IPS-20b (cell line): ENCODE results near the gene EYS.

Source experiments
- H3K27ac ChIP-seq: one replicate; pipeline ENCODE4 v1.5.1; 2013; ENCODE audit warnings: low read length
- H3K27me3 ChIP-seq: 2 replicates; pipeline ENCODE4 v1.6.1; 2013; ENCODE audit warnings: mild to moderate bottlenecking, low read length, inconsistent platforms; ENCODE audit not compliant: insufficient read depth
- H3K36me3 ChIP-seq: 2 replicates; pipeline ENCODE4 v1.6.1; 2013; ENCODE audit warnings: low read depth, mild to moderate bottlenecking, inconsistent platforms, low read length, moderate library complexity; ENCODE audit not compliant: insufficient read depth
- H3K4me1 ChIP-seq: 2 replicates; pipeline ENCODE4 v1.6.1; 2013; ENCODE audit warnings: mild to moderate bottlenecking, control low read depth, inconsistent platforms, low read length, moderate library complexity; ENCODE audit not compliant: insufficient read depth
- H3K4me3 ChIP-seq: 2 replicates; pipeline ENCODE4 v1.5.1; 2013; ENCODE audit warnings: mild to moderate bottlenecking, low read length, inconsistent platforms
- H3K9ac ChIP-seq: 2 replicates; pipeline ENCODE4 v1.6.1; 2013; ENCODE audit warnings: low read depth, mild to moderate bottlenecking, inconsistent platforms, low read length, moderate library complexity
- H3K9me3 ChIP-seq: 2 replicates; pipeline ENCODE4 v1.6.1; 2013; ENCODE audit warnings: mild to moderate bottlenecking, low read depth, low read length, inconsistent platforms; ENCODE audit not compliant: insufficient read depth

Gene EYS

GRCh38 chr6:64672131-64672530 lies 1034.9 kb downstream of the EYS start:
- no peaks in the 10 kb centered on the region for H3K9me3 ChIP-seq
- H3K36me3 ChIP-seq: no peaks in the 10 kb centered on the region
- H3K27ac ChIP-seq: no peak overlapping the region
- H3K4me1 ChIP-seq: no peaks in the 10 kb centered on the region
- no peak overlapping the region for H3K4me3 ChIP-seq
- no peak overlapping the region for H3K9ac ChIP-seq
- peaks cover 51% of the 10 kb centered on the region for H3K27me3 ChIP-seq

DNA sequence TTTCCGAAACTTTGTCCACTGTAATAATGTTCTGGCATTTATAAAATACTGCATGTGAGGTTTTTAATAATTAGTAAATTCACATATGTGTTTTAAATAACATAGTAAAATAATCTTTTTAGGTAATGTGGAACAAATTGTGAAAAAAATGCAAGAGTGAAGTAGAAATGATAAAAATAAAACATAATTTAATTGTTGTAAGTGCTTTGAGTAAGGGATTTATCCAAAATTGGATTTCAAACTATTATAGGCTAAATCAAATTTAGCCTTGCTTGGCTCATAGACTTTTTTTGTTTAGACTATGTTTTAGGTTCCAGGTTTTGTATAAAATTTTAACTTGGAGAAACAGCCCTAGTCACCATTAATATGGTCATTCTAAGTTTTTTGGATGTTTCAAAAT lies 1041.9 kb downstream of the EYS start:
- no peak overlapping the region for H3K4me3 ChIP-seq
- no peak overlapping the region for H3K27ac ChIP-seq
- H3K27me3 ChIP-seq: peaks cover 15% of the 10 kb centered on the region
- H3K4me1 ChIP-seq: no peaks in the 10 kb centered on the region
- no peaks in the 10 kb centered on the region for H3K9me3 ChIP-seq
- no peak overlapping the region for H3K9ac ChIP-seq
- H3K36me3 ChIP-seq: no peaks in the 10 kb centered on the region

GRCh38 chr6:64664480-64664879 lies 1042.5 kb downstream of the EYS start:
- H3K4me3 ChIP-seq: no peak overlapping the region
- no peaks in the 10 kb centered on the region for H3K36me3 ChIP-seq
- H3K9ac ChIP-seq: no peak overlapping the region
- no peaks in the 10 kb centered on the region for H3K9me3 ChIP-seq
- H3K27me3 ChIP-seq: peaks cover 9% of the 10 kb centered on the region
- H3K4me1 ChIP-seq: no peaks in the 10 kb centered on the region
- H3K27ac ChIP-seq: no peak overlapping the region

- Histone ChIP-seq H3K27ac (no peak overlapping the region), H3K9me3 (no peaks in the 10 kb centered on the region; the same call in 1 of the 2 replicates), H3K27me3 (no peaks in the 10 kb centered on the region), H3K4me3 (no peak overlapping the region), H3K36me3 (no peaks in the 10 kb centered on the region), H3K4me1 (no peaks in the 10 kb centered on the region), H3K9ac (no peak overlapping the region)
These were observed 1063.0 kb downstream of the EYS start for GRCh38 chr6:64644024-64644423.

DNA sequence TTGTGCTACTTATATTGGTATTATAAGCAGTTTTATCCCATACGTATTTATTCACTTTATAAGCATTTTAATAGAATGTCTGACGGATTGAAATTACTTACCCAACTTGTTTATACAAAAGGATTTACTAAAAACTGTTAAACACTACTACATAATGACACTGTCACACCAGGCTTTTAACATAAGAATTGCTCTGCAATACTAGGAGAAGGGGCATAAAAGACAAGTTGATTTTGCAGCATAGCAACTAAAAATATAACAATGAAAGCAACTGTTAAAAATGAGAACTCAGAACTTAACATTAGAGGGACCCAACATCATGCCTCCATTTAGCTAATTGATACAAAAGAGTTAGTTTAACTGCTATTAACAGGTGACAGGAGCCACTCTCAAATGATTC lies 1076.1 kb downstream of the EYS start:
- H3K9me3 ChIP-seq: no peaks in the 10 kb centered on the region
- peaks cover 6% of the 10 kb centered on the region for H3K4me1 ChIP-seq
- no peaks in the 10 kb centered on the region for H3K36me3 ChIP-seq
- H3K4me3 ChIP-seq: no peak overlapping the region
- H3K9ac ChIP-seq: no peak overlapping the region
- no peak overlapping the region for H3K27ac ChIP-seq
- no peaks in the 10 kb centered on the region for H3K27me3 ChIP-seq

DNA sequence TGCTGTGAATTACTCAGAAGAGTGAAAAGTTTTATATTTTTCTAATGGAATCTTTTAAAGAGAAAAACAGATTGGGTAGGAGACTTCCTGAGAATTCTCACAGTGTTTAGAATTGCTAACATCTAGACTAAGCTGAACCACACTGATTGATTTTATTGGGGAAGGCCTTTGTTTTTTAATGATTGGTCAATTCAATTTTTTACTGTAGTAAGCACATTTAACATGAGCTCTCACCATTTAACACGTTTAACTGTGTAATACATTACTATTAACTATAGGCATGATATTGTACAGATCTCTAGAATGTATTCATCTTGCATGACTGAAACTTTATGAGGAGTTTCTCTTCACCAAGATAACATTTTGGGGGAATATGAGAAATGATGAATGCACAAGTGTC lies 1084.1 kb downstream of the EYS start:
- no peak overlapping the region for H3K9ac ChIP-seq
- no peaks in the 10 kb centered on the region for H3K36me3 ChIP-seq
- peaks cover 3% of the 10 kb centered on the region; the same call in 1 of the 2 replicates for H3K4me1 ChIP-seq
- no peaks in the 10 kb centered on the region for H3K9me3 ChIP-seq
- no peak overlapping the region for H3K27ac ChIP-seq
- no peaks in the 10 kb centered on the region for H3K27me3 ChIP-seq
- H3K4me3 ChIP-seq: no peak overlapping the region

- Histone ChIP-seq H3K4me3 (no peak overlapping the region), H3K27ac (no peak overlapping the region), H3K27me3 (no peaks in the 10 kb centered on the region), H3K4me1 (peaks cover 4% of the 10 kb centered on the region; the same call in 1 of the 2 replicates), H3K36me3 (no peaks in the 10 kb centered on the region), H3K9ac (no peak overlapping the region), H3K9me3 (no peaks in the 10 kb centered on the region)
These were observed 1104.0 kb downstream of the EYS start for GRCh38 chr6:64602993-64603392.

- H3K4me3 ChIP-seq: no peak overlapping the region
- no peak overlapping the region for H3K27ac ChIP-seq
- H3K4me1 ChIP-seq: no peaks in the 10 kb centered on the region
- H3K9me3 ChIP-seq: no peaks in the 10 kb centered on the region
- no peak overlapping the region for H3K9ac ChIP-seq
- H3K36me3 ChIP-seq: no peaks in the 10 kb centered on the region
- H3K27me3 ChIP-seq: no peaks in the 10 kb centered on the region
These were observed 1115.4 kb downstream of the EYS start for GRCh38 chr6:64591676-64592036.

DNA sequence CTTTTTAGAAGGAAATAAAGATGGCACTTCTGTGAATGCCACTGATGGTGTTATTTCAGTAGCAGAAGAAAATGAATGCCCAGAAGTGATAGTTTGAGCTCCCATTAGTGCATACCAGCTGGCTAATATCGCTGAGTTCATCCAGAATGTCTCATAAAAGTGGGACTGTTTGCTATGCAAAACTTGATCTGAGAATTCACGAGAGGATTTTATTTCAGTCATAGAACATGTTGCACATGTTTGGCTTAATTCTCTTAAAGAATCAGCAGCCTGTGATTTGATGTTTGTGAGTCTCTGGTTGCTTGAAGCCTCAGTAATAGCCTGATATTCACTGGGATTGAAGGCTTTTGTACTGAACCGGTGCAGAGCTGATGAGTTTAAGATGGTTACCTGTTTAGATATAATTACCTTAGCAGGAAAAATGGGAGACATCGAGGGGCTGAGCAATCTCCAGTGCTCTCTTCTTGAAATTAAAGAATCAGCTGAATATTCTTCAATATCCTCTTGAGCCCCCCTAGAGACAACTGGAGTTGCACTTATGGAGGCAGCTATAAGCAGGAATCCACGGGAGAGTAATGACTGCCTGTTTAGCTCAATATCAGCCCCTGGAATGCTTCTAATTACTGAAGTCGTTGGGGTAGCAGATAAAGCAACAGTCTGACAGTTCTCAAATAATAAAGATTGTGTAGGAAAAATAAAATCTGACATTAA lies 1115.9 kb downstream of the EYS start:
- Histone ChIP-seq H3K27ac (no peak overlapping the region), H3K4me1 (no peaks in the 10 kb centered on the region), H3K4me3 (no peak overlapping the region), H3K27me3 (no peaks in the 10 kb centered on the region), H3K36me3 (no peaks in the 10 kb centered on the region), H3K9ac (no peak overlapping the region), H3K9me3 (no peaks in the 10 kb centered on the region)

DNA sequence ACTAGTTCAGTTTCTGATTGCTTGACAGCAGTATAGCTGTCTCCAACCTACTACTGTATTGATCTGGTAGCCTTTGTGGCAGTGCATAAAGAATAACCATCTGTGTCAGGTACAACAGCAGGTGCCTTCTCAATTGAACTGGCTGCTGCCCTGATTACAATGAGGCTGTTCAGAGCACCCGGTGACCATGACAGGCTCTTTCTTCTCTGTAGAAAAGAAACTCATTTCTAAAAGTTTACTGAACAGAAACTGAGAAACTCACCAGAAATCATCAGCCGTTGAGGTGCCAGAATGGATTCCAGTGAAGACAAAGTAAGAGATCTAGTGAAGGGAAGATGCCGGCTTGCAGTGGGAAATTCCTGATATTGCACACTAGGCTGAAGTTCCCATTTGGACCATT lies 1117.1 kb downstream of the EYS start:
- Histone ChIP-seq H3K27me3 (no peaks in the 10 kb centered on the region), H3K9ac (no peak overlapping the region), H3K9me3 (no peaks in the 10 kb centered on the region), H3K4me3 (no peak overlapping the region), H3K4me1 (no peaks in the 10 kb centered on the region), H3K36me3 (no peaks in the 10 kb centered on the region), H3K27ac (no peak overlapping the region)

GRCh38 chr6:64580346-64580745 lies 1126.7 kb downstream of the EYS start:
- Histone ChIP-seq H3K27me3 (no peaks in the 10 kb centered on the region), H3K9ac (no peak overlapping the region), H3K9me3 (no peaks in the 10 kb centered on the region), H3K27ac (no peak overlapping the region), H3K36me3 (no peaks in the 10 kb centered on the region), H3K4me3 (no peak overlapping the region), H3K4me1 (no peaks in the 10 kb centered on the region)

GRCh38 chr6:64553249-64553786 lies 1153.7 kb downstream of the EYS start:
- H3K36me3 ChIP-seq: no peaks in the 10 kb centered on the region
- no peaks in the 10 kb centered on the region for H3K9me3 ChIP-seq
- no peak overlapping the region for H3K4me3 ChIP-seq
- H3K27me3 ChIP-seq: no peaks in the 10 kb centered on the region
- H3K27ac ChIP-seq: no peak overlapping the region
- no peaks in the 10 kb centered on the region for H3K4me1 ChIP-seq
- H3K9ac ChIP-seq: no peak overlapping the region
